Measurements from ENCODE around the gene SPTBN1. TPM values are rescaled to one million over a fixed set of nuclear protein-coding genes. Genes with fewer than 3 reads are reported as not detected.
"Not testable (repeated sequence)": the region's sequence is repeated elsewhere in the genome, so short reads cannot be mapped to it uniquely, and the experiment has no call there.

The SPTBN1 gene
- total RNA-seq, 1 experiment from 2014 or later = 154 TPM

GRCh38 chr2:54470266-54470938 lies 14.3 kb downstream of the SPTBN1 start:
- no peak for DNase-seq (ENCODE audit: low read depth)

- peak; percentile 67 for DNase-seq (ENCODE audit: low read depth)
Measured at GRCh38 chr2:54471221-54471711, 15.1 kb downstream of the SPTBN1 start.

GRCh38 chr2:54473851-54474250 lies 17.7 kb downstream of the SPTBN1 start:
- no peak for DNase-seq (ENCODE audit: low read depth)

GRCh38 chr2:54475285-54475684 lies 19.2 kb downstream of the SPTBN1 start:
- DNase-seq (ENCODE audit: low read depth) = no peak

GRCh38 chr2:54475919-54476318 lies 19.8 kb downstream of the SPTBN1 start:
- no peak for DNase-seq (ENCODE audit: low read depth)

DNA sequence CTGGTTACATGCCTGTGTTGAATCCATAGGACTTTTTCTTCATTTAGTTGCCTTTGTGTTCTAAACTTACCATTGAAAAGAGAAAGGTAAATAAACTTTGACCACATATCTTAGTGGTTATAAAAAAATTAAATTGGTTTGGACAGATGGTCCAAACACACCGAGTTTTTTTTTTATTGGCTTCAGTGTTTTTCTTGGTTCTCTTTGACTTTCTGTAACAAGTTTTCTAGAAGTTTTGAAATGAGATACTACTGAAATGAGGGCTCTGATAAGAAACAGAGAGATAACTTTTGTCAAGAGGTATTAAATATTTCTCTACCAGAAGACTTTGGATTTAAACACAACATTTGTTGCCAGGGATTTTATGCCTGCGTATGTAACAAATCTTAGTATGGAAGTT lies 20.7 kb downstream of the SPTBN1 start:
- DNase-seq (ENCODE audit: low read depth) = no peak

GRCh38 chr2:54477896-54478295 lies 21.8 kb downstream of the SPTBN1 start:
- no peak for DNase-seq (ENCODE audit: low read depth)

GRCh38 chr2:54478899-54479298 lies 22.8 kb downstream of the SPTBN1 start:
- no peak for DNase-seq (ENCODE audit: low read depth)

DNA sequence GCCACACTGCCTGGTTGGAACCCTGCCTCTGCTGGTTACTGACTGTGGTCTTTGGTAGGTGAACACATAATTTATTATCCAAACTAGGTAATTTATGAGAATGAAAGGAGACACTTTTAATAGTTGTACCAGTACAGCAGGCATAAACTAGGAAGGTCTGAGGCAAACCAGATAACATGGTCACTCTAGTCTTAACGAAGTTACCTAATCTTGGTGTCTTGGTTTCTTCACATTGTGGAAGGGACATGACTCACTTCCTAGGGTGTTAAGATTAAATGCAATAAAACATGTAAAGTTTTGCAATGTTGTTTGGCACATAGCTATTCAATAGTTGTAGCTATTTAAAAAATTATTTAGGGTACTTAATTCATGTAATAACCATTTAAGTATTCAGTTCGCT lies 23.3 kb downstream of the SPTBN1 start:
- DNase-seq (ENCODE audit: low read depth) = no peak

DNA sequence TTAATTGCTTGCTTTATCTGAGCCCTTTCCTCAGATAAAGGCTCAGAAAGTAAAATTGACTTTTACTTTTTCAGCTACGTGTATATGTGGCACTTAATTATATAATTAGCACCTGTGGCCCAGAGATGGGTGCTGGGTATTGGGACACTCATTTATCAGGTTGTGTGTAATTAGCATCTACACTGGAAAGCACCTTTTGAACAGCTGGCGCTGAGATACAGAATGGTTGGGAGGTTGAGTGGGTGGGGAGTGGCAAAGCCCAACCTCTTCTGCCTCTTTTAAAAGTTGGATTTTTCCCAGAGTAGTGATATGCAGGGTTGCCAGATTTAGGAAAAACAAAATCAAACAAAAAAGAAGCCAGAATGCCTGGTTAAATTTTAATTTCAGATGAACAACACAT lies 23.9 kb downstream of the SPTBN1 start:
- no peak for DNase-seq (ENCODE audit: low read depth)

- DNase-seq (ENCODE audit: low read depth) = no peak
Measured at GRCh38 chr2:54481686-54482085, 25.6 kb downstream of the SPTBN1 start.

- peak; percentile 83 for DNase-seq (ENCODE audit: low read depth)
Measured at GRCh38 chr2:54482715-54483114, 26.6 kb downstream of the SPTBN1 start.

DNA sequence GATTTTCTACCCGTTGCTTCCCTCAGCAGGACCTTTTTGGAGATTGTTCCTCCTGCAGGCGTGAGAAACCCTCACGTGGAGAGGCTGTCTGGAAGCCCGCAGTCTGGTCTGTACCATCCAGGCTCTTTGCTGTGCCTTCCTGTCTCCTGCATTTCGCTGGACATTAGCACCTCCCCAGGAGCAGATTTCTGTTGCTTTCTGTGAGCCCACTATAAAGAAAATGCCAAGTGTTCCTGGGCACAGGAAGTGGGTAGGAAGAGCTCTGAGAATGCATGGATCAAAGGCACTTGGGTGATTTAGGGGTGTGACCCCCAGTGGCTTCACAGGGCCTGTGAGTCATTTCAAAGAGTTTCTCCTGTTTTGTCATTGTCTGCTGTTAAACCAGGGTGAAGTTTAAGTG lies 27.3 kb downstream of the SPTBN1 start:
- peak; percentile 85 for DNase-seq (ENCODE audit: low read depth)

DNA sequence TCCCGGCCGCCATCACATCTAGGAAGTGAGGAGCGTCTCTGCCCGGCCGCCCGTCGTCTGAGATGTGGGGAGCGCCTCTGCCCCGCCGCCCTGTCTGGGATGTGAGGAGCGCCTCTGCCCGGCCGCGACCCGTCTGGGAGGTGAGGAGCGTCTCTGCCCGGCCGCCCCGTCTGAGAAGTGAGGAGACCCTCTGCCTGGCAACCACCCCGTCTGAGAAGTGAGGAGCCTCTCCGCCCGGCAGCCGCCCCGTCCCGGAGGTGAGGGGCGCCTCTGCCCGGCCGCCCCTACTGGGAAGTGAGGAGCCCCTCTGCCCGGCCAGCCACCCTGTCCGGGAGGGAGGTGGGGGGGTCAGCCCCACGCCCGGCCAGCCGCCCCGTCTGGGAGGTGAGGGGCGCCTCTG lies 29.6 kb downstream of the SPTBN1 start:
- DNase-seq (ENCODE audit: low read depth) = not testable (repeated sequence)

- no peak for DNase-seq (ENCODE audit: low read depth)
Measured at GRCh38 chr2:54486766-54487165, 30.6 kb downstream of the SPTBN1 start.

DNA sequence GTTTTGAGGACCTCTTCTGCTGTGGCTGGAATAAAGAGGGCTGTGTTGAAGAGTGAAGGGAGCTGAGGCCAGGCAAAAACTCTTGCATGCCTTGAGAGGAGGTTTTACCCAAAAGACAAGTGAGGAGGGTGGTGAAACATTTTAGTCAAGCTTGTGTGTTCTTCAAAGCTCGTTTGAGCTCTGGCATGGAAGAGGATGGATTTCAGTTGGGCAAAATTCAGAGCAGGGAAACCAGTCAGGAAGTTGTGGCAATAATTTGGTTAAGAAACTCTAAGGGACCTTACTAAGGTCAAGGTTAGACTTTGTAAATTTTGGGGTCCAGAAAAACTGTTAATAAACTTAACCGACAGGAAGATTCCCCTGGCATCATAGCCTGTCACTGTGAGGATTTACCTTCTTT lies 34.7 kb downstream of the SPTBN1 start:
- DNase-seq (ENCODE audit: low read depth) = no peak

GRCh38 chr2:54492335-54492734 lies 36.2 kb downstream of the SPTBN1 start:
- DNase-seq (ENCODE audit: low read depth) = no peak

GRCh38 chr2:54494087-54494486 lies 38.0 kb downstream of the SPTBN1 start:
- DNase-seq (ENCODE audit: low read depth) = no peak

- no peak for DNase-seq (ENCODE audit: low read depth)
Measured at GRCh38 chr2:54496920-54497319, 40.8 kb downstream of the SPTBN1 start.

GRCh38 chr2:54497763-54498680 lies 41.9 kb downstream of the SPTBN1 start:
- DNase-seq (ENCODE audit: low read depth) = peak; percentile 12

- DNase-seq (ENCODE audit: low read depth) = no peak
Measured at GRCh38 chr2:54499661-54500060, 43.5 kb downstream of the SPTBN1 start.

DNA sequence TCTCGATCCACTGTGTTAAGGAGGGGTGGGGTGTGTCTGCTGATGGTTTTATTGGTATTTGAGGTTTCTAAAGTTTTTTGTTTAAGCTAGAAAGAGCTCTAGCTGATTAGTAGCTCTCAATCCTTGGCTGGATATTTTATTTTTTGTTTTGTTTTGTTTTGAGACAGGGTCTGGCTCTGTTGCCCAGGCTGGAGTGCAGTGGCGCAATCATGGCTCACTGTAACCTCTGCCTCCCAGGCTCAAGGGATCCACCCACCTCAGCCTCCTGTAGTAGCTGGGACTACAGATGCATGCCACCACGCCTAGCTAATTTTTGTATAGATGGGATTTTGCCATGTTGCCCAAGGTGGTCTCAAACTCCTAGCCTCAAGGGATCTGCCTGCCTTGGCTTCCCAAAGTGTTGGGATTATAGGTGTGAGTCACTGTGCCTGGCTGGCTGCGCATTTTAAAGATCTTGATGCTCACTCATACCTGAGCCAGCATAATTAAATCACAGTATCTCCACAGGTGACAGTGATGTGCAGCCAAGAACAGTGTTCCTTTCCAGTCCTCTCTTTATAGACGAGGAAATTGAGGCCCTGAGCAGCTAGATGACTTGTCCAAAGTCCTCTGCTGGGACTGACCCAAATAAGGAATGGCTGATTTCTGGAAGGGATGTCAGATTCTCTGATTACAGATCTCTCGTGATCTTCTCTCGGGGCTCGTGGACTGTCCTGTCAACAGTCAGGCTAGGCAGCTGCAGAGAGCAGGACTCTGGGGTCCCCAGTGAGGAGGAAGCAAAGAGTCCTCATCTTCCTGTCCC lies 44.5 kb downstream of the SPTBN1 start:
- DNase-seq (ENCODE audit: low read depth) = no peak

Measured in Daoy (cell line).